Stimulated activated CD8-positive, alpha-beta memory T cell treated with anti-CD3 and anti-CD28 coated beads, Interleukin-15, amount 100 ng/mL, for 1 hour (primary cell): ENCODE results near the gene AREG.

Experiments used
- DNase-seq: peaks from one replicate; pipeline ENCODE4 v3.0.0-alpha.2; 2020; ENCODE audit warnings: low read depth

AREG gene

DNA sequence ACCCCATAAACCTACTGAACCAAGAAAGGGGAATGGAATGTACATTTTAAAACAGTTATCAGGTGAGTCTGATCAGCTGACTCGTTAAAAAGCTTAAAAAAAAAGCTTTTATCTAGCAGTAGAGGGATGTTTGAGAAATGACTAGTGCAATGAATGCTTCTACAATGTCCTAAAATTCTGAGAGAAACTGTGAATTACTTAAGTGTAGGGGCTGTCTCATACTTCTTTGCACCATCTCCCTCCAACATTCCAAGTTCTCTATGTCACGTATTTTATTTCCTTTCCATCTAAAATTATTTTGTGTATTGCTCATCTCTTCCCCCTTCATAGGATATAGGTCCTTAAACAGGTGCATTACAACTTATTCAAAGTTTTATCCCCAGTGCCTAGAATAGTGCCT is 11.9 kb upstream of the AREG start:
- DNase-seq = no peak

DNA sequence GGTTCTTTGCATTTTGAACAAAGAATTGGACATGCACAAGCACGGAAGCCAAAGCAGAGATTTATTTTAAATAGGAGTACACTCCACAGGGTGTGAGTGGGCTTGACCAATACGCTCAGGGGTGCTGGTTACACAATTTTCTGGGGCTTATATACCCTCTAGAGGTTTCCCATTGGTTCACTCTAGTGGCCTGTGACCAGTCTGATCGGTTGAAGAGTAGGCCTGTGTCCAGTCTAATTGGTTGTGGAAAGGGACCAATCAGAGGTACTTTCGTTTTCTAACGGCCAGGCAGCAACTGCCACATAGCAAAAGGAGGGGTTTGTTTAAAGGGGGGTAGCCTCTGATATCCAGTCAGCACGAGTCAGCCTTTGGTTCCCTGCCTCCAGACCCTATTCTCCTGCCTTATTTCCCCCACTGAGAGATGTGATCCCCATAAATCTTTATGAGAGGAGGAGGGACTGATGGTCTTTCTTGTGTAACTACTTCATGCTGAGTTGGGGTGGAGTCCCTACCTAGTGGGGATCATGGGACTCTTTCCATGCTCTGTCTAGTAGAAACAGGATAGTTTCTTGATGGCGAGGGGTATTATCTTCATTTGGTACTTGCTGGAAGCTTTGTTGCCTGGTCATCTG is 11.3 kb upstream of the AREG start:
- no peak for DNase-seq

DNA sequence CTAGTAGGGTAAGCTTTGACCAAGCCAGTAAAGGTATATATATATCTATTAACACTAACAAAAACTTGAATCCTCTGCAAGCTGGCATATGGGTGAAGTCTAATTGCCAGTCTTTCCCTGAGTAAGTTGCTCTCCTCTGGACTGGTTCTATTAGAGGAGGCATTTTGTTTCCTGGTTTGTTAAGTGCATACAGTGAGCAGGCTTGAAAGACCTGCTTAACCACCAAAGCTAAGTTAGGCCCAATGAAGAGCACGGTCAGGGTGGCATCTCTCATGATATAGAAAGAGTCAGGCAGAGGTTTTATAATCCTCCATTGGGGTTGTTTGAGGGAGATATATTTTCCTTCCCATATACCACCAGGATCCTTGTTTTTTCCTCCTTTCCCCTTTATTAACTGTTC is 9.6 kb upstream of the AREG start:
- DNase-seq = no peak

DNA sequence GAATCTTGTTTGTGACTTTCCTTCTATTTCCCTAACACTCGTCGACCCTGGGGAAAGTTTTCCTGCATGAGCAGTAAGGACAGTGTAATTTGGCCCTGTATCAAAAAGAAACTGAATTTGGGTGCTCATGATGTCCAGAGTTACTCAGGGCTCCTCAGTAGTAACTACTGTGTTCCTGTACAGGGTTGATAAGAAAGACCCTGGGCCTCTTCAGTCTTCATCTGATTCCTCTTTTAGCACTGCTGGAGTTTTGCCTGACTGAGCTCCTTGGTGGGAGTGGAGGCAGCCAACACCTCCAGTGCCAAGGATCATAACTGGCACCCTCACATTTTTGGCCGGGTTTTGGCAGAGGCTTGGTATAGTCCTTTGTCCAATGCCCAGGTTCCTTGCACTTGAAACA is 7.1 kb upstream of the AREG start:
- DNase-seq = no peak

DNA sequence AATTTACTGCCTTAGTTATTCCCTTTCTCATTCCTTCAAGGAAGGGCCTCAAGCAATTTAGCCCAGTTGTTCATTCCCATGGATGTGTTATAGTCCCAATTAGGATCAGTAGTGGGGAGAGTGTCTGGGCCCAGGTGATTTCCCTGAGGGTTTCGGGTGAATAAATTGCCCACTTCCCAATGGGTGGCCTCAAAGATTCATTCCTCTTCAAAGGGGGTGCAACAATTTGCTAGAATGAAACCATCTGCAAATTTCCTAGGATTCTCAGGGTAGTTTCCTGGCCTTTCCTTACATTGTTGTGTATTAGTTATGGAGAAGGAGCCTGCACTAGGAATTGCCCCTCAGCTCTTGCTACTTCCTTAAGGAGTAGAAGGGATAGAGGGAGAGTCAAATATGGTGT is 6.3 kb upstream of the AREG start:
- DNase-seq = no peak

DNA sequence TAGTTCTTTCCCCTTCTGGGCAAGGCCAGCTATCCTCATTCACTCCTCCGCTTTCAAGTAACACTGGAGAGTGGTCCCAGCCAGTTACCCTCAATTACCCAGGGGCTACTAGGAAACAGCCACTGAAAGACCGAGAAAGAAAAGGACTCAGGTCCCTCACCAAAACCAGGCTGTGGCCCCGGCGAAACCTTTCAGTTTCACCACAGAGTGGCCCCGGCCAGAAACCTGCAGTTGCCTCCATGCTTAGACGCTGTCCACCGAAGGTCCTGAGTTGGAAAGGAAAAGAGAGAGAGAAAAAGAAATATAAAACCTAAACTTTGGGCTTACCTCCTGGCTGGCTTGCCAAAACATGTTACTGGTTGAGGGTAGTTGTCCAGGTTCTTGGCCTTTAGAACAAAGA is 5.0 kb upstream of the AREG start:
- no peak for DNase-seq

DNA sequence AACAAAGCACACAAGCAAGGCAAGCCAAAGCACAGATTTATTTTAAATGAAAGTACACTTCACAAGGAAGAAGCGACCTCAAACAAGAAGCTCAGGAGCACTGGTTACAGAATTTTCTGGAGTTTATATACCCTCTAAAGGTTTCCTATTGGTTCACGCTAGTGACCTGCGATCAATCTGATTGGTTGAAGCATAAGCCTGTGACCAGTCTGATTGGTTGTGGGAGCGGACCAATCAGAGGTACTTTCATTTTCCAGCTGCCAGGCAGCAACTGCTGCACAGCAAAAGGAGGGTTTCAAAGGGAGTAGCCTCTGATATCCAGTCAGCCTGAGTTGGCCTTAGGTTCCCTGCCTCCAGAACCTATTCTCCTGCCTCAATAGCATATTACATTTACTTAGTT is 4.6 kb upstream of the AREG start:
- DNase-seq = no peak

DNA sequence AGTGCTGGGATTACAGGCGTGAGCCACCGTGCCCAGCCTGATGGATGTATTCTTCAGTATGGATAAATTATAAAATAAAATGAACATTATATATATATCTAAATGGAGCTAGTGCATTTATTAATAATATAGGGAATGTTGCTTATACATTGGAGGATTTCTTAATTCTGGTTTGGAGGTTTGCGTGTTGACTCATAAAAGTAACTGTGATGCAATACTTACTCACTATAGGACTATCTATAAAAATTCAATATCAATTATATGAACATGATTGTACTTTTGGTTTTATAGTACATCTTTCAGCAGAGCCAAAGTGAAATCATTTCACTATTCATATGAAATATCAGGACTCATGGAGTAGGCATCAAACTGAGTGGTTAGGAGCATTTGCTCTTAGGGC is 3.2 kb upstream of the AREG start:
- DNase-seq = no peak

DNA sequence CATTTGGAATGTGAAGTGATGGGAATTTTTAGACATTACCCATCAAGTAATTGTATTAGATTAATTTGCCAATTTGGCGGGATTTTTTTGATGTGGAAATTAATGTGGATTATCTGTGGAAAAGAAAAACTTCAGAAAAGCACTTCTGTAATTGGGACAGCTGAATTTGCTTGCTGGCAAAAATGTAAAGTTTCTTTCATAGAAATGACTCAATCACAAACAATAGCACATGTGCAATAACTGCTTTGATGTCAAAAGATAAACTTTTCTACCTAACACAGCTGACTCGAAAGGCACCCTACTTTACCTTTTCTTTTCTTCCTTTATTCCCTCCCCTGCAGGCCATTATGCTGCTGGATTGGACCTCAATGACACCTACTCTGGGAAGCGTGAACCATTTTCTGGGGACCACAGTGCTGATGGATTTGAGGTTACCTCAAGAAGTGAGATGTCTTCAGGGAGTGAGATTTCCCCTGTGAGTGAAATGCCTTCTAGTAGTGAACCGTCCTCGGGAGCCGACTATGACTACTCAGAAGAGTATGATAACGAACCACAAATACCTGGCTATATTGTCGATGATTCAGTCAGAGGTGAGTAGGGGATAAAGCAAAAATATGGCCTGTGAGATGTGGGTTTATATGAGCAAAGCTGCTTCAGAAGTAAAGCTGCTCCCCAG is 1.4 kb downstream of the AREG start:
- DNase-seq = no peak

DNA sequence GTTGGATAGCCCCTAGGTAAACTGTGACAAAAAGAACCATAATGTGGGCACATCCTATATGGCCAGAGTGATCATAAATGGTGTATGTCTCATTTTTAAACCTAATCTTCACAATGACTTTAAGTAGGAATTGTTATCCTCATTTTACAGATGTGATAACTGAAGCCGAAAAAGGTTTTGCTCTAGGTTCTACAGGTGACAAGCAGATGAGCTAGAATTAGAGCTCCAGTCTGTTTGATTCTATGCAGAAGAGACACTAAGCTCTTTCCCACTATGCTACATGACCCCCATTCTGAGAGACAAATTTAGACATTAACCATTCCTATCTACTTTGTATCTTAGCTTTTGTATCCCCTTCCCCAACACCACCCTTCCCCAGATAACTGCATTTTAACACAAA is 2.0 kb downstream of the AREG start:
- no peak for DNase-seq

DNA sequence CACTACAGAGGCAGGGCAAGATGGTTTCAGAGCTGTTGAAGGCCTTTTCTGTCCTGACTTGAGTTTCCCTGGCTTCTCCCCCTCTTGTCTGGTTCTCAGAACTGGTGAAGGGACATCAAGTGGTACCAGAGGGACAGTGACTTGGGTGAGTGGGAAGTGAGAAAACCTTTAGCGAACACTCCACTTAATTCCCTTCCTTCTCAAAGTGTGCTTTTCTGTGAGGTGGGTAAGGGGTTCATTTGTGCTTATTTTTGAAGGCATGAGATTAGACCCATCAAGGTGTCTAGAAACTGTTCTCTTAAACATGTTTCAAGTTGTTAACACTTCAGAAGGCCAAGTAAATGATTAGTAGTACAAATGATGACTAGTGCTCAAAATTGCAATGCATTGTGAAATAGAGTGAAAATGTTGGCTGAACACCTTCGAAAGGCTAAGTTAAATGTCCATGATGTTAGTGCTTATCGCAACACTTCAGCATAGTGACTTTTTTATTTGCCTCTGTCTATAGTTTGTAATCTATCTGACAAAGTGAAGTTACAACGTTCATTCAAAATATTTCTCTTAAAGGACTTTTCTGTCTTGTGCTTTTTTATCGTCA is 2.8 kb downstream of the AREG start:
- DNase-seq = no peak

DNA sequence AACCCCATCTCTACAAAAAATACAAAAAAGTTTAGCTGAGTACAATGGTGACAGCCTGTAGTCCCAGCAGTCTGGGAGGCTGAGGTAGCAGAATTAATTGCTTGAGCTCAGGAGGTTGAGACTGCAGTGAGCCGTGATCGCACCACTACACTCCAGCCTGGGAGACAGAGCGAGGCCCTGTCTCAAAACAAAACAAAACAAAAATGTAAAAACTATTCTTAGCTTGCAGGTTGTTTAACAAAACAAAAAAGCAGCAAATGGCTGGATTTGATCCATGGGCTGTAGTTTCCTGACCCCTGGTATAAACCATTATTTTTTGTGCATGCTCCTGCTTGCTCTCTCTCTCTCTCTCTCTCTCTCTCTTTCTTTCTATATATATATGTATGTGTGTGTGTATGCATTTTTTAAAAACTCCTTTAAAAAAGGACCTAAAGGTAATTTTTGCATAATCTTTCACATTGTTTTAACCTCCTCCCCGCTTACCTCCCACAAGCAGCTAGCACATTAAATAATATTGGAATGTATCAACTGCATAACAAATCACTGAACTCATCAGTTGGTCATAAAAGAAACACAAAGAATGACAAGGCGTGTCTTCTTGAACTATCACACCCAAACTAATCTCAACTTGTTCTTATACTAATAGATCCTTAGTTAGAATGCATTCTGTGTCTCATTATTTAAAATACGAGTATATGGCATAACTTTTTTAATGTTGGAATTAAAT is 4.8 kb downstream of the AREG start:
- DNase-seq = no peak

DNA sequence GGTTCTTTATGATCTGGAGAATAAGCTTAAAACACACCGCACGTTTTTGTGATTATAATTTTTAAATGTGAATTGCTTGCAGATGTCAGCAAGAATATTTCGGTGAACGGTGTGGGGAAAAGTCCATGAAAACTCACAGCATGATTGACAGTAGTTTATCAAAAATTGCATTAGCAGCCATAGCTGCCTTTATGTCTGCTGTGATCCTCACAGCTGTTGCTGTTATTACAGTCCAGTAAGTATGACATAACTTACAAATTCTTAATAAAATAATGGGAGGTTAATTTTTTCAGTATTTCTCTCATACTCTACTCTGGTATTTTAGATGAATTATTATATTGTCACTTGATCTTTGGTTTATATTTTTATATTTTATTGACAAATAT is 5.4 kb downstream of the AREG start:
- DNase-seq = no peak

DNA sequence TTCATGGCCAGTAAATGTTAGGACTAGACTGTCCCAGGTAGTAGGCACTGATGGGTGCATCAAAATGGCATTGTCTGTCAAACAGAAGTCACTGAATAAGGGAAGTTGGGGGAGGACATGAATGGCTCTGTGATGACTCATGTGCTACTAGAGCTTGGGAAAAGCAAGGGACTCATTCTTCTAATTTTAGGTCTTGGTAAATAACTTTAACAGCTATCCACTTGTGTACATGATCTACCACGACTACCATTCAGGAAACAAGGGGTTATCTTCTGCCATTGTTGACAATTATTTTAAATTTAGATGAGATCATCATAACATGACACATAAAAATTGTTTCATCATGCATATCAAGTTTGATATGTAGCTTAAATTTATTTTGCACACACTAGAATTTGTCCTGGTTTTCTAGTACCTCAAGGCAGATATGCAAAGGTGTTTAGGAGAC is 6.3 kb downstream of the AREG start:
- DNase-seq = no peak

DNA sequence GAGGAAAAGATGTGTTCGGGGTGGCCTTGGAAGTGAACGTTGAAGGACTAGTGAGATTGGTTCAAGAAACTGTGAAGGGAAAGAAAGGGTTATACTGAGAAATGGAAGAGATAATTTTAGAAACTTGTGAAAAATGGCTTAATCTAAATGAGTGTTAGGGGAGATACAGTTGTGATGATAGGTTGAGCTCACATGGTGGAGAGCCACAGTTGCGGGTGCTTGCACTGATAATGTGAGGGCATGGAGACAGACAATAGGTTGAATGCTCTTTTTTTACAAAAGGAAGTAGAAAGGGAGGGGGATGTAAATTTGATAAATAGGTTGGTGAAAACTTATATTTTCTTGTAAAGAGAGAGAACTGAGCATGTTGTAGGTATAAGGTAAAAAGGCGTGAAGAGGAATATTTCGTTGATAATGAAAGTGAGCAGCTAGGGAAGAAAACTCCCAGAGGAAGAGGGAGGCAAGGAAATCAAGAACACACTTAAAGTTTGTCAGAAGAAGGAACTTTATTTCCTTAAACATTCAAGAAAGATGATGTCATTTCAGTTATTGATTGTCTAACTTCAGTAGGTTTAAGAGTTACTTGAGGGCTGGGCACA is 8.2 kb downstream of the AREG start:
- DNase-seq = no peak

DNA sequence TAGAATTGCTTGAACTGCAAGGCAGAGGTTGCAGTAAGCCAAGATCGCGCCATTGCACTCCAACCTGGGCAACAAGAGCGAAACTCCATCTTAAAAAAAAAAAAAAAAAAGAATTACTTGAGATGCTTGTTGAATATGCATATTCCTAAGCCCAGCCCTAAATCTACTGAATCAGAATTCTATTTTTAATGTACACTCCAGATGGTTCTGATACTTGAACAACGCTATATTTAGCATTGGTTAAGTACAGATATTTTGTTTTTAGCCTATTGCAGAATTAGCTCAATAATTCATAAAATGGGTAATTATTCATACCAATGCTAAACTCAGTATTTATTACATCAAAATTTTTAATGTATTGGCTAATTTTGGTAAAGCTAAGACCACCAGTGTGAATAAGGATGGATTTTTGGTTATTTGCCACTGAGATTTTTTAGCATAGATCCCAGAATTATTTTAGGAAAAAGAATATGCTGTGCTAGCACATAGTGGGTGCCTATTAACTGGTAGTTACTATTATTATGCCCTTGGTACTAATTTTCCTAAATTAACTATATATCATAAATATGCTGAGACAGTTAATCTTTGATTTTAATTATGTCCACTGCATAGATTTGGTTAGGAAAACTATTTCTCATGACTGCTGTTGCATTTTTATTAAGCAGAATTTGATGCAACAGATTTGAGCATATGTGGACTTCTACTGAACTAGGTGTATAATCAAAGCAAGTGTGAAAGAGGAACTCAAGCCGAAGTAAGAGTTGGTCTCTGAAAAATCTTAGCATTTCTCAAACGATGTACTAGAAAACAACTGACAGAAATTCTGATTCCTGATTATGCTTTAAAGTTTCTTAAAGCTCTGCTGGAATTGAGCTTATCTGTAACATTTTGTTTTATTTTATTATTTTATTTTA is 9.2 kb downstream of the AREG start:
- no peak for DNase-seq

DNA sequence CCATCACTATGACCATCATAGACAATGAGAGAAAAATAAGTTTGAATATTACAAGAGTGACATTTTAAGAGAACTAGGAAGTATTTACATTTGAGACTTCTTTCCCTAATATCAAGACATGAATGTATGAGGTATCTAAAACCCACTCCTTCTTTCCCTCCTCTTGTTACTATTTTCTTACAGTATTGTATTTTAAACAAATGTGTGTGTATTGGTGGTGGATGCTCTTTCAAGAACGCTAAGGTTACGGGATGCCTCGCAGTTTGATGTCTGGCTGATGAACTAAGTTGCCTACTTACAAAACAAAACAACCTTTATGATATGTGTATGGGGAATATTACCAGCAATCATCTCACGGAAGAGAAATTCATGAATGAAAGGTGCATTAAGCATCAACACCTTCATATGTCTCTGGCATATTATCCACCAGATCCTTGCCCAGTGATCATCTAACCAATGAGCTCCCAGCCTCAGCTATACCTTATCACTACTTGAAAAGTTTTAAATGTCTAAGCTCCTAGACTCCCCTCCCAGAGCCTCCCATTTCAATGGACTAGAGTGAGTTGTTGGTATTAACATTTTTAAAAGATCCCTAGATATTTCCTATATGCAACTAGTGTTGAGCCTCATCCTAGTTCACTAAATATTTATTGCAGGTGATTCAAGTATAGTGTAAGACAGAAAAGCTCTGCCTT is 10.6 kb downstream of the AREG start:
- DNase-seq = no peak

DNA sequence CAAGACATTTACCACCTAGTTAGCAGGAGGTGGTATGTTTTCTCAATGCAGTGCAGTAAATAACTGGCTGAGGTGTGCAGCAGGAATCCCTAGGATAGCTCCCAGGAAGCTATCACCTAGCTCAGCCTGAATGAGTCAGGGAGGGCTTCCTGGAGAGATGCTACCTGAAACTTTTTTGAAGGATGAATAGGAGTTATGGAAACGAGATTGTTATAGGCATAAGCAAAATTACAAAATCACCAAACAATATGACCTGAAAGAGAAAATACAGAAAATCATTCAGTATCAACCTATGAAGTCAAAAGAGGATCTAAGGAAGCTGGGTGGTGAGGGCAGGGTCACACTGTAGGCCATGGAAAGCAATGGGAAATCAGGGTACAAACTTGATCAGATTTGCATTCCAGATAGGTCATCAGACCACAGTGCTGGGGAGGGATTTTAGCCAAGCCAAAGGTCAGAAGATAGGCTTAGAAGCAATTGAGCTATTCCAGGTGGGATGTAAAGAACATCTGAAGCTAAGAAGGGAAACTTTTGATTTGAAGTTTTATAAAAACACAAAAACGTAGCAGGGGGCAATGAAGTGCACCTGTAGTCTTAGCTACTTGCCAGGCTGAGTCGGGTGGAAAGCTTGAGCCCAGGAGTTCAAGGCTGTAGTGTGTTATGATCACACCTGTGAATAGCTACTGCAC is 11.3 kb downstream of the AREG start:
- no peak for DNase-seq

DNA sequence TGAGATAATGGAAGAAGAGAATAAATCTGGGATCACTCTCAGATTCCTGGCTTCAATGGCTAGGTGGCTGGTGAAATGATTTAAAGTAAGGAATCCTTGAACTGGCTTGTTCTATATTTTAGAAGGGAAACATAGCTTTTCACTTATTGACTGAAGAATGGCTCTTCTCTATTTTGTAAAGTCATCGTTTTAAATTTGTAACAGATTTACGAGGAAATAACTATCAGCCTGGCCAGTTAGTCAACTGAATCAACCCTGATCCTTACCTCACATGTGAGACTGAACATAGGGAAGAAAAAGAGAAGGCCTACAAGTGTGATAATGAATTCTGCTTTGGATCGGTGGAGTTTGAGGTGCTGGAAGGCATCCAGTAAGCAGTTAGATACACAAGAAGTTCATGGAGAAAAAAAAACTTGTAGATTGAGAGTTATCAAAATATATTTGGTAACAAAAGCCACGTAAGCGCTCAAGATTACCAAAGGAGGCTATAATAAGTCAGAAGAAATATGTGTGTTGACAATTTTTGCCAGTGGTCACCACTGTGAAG is 12.0 kb downstream of the AREG start:
- DNase-seq = no peak

DNA sequence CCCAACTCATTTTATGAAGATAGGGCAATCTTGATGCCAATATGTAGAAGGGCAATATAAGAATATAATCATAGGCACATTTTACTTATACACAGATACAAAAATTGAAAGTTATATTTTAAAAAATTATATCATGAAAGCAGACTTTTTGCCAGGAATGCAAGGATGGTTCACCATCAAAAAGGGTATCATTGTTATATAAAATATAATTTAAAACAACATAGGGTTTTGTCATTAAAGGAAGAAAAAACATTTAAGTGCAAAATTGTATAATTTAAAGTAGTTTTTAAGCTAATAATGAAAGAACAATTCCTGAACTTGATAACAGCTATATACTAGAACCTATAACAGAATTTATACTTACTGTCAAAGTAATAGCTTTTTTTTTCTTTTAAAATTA is 15.9 kb downstream of the AREG start:
- no peak for DNase-seq
